ENCODE results near the gene GCKR.

GRCh38 chr2:27571681-27572080, 75.0 kb downstream of the GCKR start:
- TF ChIP-seq ZFP3 (CRISPR knock-in tag; IDR thresholded peaks at IDR 0.05) (no peak), PPARA (CRISPR knock-in tag; IDR thresholded peaks at IDR 0.05; ENCODE audit: borderline replicate concordance) (no peak), ZC3H10 (CRISPR knock-in tag; IDR thresholded peaks at IDR 0.05) (no peak), CREB5 (CRISPR knock-in tag; IDR thresholded peaks at IDR 0.05; ENCODE audit: low read depth) (no peak), ESRRG (CRISPR knock-in tag; IDR thresholded peaks at IDR 0.05) (no peak)

All from SK-N-SH treated with all-trans-retinoic acid at 6 μM for 48 hours (cell line).